Measurements from ENCODE around the gene CC2D2B.

DNA sequence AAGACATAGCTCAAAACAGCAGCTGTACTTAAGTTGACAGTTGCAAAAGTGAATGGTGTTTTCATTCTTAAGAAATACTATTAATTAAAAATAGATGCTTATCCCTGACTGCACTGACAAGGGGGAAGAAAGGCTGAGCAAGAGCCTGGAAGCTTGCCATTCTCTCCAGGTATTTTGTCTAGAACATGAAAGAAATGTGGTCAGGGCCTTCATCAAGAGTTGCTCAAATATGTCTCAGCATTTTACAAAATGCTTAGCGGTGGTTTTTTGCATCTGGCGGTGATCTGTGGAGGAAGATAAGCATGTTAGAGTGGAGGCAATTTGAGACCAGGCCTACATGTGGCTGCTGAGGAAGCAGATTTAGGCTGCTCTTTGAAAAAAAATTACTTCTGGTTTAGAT, 46.4 kb upstream of the CC2D2B start:
- TF ChIP-seq EZH2 (IDR thresholded peaks at IDR 0.05; ENCODE audit: insufficient read depth, poor library complexity, severe bottlenecking) (no peak), EZH2phosphoT487 (IDR thresholded peaks at IDR 0.05; ENCODE audit: insufficient read depth, low read depth) (no peak)

All from GM23248 (cell line).